Mesenchymal stem cell (in vitro differentiated cells and primary cell): Measurements from ENCODE around the gene CORO2B.
"Not testable (repeated sequence)": the region's sequence is repeated elsewhere in the genome, so short reads cannot be mapped to it uniquely, and the experiment has no call there.

ENCODE experiments used
- DNase-seq: peaks from one replicate; pipeline ENCODE4 v3.0.0-alpha.2; 2013
- H2AFZ ChIP-seq: one replicate; pipeline ENCODE4 v1.6.1; 2013; ENCODE audit warnings: low read depth, mild to moderate bottlenecking, control low read depth, inconsistent platforms, low read length, moderate library complexity
- H2AK5ac ChIP-seq: 2 replicates; pipeline ENCODE4 v1.6.1; 2013; ENCODE audit warnings: low read length, moderate library complexity, mild to moderate bottlenecking, inconsistent platforms; ENCODE audit not compliant: severe bottlenecking
- H2BK120ac ChIP-seq: one replicate; pipeline ENCODE4 v1.6.1; 2013; ENCODE audit warnings: low read depth, mild to moderate bottlenecking, inconsistent platforms, low read length, moderate library complexity
- H2BK12ac ChIP-seq, 2 experiments: one replicate each; pipeline ENCODE4 v1.6.1; 2013; ENCODE audit warnings: inconsistent platforms in 2 of 2, low read length in 2 of 2, mild to moderate bottlenecking in 2 of 2, moderate library complexity in 2 of 2, control low read depth in 1 of 2
- H2BK15ac ChIP-seq: one replicate; pipeline ENCODE4 v1.6.1; 2013; ENCODE audit warnings: mild to moderate bottlenecking, low read depth, inconsistent platforms; ENCODE audit not compliant: poor library complexity, severe bottlenecking
- H2BK5ac ChIP-seq: 2 replicates; pipeline ENCODE4 v1.6.1; 2013; ENCODE audit warnings: low read depth, mild to moderate bottlenecking, low read length, control low read depth, inconsistent platforms; ENCODE audit not compliant: poor library complexity, severe bottlenecking
- H3K14ac ChIP-seq, 2 experiments: one replicate each; pipeline ENCODE4 v1.6.1; 2013; ENCODE audit warnings: inconsistent platforms in 2 of 2, low read length in 2 of 2, control low read depth in 1 of 2, mild to moderate bottlenecking in 1 of 2, moderate library complexity in 1 of 2
- H3K18ac ChIP-seq, 2 experiments: one replicate each; pipeline ENCODE4 v1.6.1; 2013; ENCODE audit warnings: inconsistent platforms in 2 of 2, low read length in 2 of 2, control low read depth in 1 of 2, low read depth in 1 of 2, mild to moderate bottlenecking in 1 of 2
- H3K23ac ChIP-seq, 2 experiments: one replicate each; pipeline ENCODE4 v1.6.1; 2013; ENCODE audit warnings: inconsistent platforms in 2 of 2, low read length in 2 of 2, mild to moderate bottlenecking in 2 of 2, moderate library complexity in 2 of 2, control low read depth in 1 of 2
- H3K27ac ChIP-seq: 2 replicates; pipeline ENCODE4 v1.5.1; 2013; ENCODE audit warnings: mild to moderate bottlenecking, moderate library complexity, low read length, control low read depth, inconsistent platforms; ENCODE audit not compliant: poor library complexity, severe bottlenecking
- H3K27me3 ChIP-seq, 2 experiments: 2 replicates each; pipeline versions ENCODE4 v1.6.1 to v1.7.0; 2013; ENCODE audit warnings: low read length in 2 of 2, mild to moderate bottlenecking in 2 of 2, moderate library complexity in 2 of 2, control low read depth in 1 of 2, inconsistent platforms in 1 of 2; ENCODE audit not compliant: control insufficient read depth in 1 of 2, insufficient read depth in 1 of 2
- H3K36me3 ChIP-seq, 2 experiments: 2 replicates each; pipeline versions ENCODE4 v1.6.1 to v1.7.0; 2013; ENCODE audit warnings: low read length in 2 of 2, control low read depth in 1 of 2, inconsistent platforms in 1 of 2, low read depth in 1 of 2, mild to moderate bottlenecking in 1 of 2; ENCODE audit not compliant: insufficient read depth in 2 of 2, control insufficient read depth in 1 of 2
- H3K4ac ChIP-seq, 2 experiments: one replicate each; pipeline ENCODE4 v1.6.1; 2013; ENCODE audit warnings: inconsistent platforms in 2 of 2, low read length in 2 of 2, mild to moderate bottlenecking in 2 of 2, moderate library complexity in 2 of 2, control low read depth in 1 of 2, low read depth in 1 of 2
- H3K4me1 ChIP-seq: 2 replicates; pipeline ENCODE4 v1.6.1; 2013; ENCODE audit warnings: low read depth, low read length, control low read depth; ENCODE audit not compliant: control insufficient read depth, insufficient read depth
- H3K4me2 ChIP-seq: 2 replicates; pipeline ENCODE4 v1.6.1; 2013; ENCODE audit warnings: low read length, mild to moderate bottlenecking, inconsistent platforms; ENCODE audit not compliant: poor library complexity, severe bottlenecking
- H3K4me3 ChIP-seq, 2 experiments: 2 replicates each; pipeline versions ENCODE4 v1.5.1 to v1.7.0; 2013; ENCODE audit warnings: low read length in 2 of 2, mild to moderate bottlenecking in 2 of 2, control low read depth in 1 of 2, low read depth in 1 of 2; ENCODE audit not compliant: insufficient read depth in 1 of 2
- H3K79me1 ChIP-seq: replicated peaks from 2 replicates; pipeline ENCODE4 v1.6.1; 2013; ENCODE audit warnings: mild to moderate bottlenecking, control low read depth, low read length, inconsistent platforms; ENCODE audit not compliant: poor library complexity, severe bottlenecking
- H3K9ac ChIP-seq: 2 replicates; pipeline ENCODE4 v1.7.0; 2013; ENCODE audit warnings: mild to moderate bottlenecking, low read length, moderate library complexity
- H3K9me3 ChIP-seq: 2 replicates; pipeline ENCODE4 v1.7.0; 2013; ENCODE audit warnings: mild to moderate bottlenecking, low read length; ENCODE audit not compliant: control insufficient read depth
- H4K8ac ChIP-seq: one replicate; pipeline ENCODE4 v1.6.1; 2013; ENCODE audit warnings: inconsistent platforms, mild to moderate bottlenecking, low read length, moderate library complexity
- H4K91ac ChIP-seq: one replicate; pipeline ENCODE4 v1.6.1; 2013; ENCODE audit warnings: mild to moderate bottlenecking, low read length, inconsistent platforms
- WGBS: methylation state at CpG from one replicate; pipeline ENCODE4 v1.1.7; 2013; ENCODE audit warnings: mixed read lengths; 5-methylcytosine and 5-hydroxymethylcytosine counted together

CORO2B gene

DNA sequence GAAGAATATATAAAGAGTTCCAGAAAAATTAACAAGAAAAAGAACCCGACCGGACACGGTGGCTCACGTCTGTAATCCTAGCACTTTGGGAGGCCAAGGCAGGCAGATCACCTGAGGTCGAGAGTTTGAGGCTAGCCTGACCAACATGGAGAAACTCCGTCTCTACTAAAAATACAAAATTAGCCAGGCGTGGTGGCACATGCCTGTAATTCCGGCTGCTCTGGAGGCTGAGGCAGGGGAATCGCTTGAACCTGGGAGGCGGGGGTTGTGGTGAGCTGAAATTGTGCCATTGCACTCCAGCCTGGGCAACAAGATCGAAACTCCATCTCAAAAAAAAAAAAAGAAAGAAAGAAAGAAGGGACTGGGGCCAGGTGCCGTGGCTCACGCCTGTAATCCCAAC, 68.6 kb downstream of the CORO2B start:
- 97% methylated on average over 12 of the region's 13 CpGs for WGBS
- Histone ChIP-seq H3K79me1 (peaks cover 17% of the 10 kb centered on the region), H3K36me3 (peaks cover 13 to 42% of the 10 kb centered on the region in 2 experiments), H3K9ac (peak overlapping the region; percentile 15), H3K4me1 (peaks cover 23% of the 10 kb centered on the region)
- not testable (repeated sequence) for H3K18ac ChIP-seq, H2BK5ac ChIP-seq, H3K27me3 ChIP-seq, H2BK120ac ChIP-seq, H3K4me2 ChIP-seq, H2BK12ac ChIP-seq, H3K4ac ChIP-seq, DNase-seq, H4K8ac ChIP-seq, H3K9me3 ChIP-seq, H3K4me3 ChIP-seq, H3K23ac ChIP-seq, H3K27ac ChIP-seq, H2AK5ac ChIP-seq, H3K14ac ChIP-seq, H4K91ac ChIP-seq, H2AFZ ChIP-seq, H2BK15ac ChIP-seq

DNA sequence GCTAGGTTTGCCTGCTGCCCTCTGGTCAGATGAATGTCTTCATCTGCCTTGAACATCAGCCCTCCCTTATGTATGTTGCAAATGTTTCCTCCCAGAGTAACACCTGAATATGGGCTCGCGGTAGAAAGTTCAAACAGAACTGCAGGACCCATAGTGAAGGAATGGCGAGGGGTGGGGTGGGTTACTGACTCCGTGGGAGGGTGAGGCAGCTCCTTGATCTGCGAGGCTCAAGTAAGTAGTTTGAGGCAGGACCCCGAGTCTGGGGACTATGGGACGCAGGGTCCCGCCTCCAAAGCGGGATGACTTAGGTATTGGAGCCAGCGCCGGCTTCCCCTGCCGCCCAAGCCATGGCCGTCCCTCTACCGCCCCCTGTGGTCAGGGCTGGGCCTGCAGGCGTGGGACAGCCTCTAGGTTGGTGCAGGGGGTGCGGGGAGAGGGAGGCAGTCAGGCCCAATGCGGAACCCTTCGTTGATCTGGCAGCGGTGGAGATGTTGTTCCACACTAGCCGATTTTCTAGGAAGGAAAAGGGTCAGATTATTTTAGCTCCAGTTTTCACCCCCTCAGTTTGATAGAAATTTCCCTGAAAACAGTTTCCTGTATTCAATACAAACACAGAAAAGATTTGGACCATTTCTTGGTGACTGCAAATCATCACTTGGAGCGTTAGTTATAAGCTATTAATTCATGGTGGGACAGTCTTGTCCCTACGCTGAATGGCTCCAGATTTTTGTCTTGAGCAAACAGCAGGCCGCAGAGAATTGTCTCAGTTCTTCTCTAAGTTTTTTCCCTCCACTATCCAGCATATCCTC, 72.3 kb downstream of the CORO2B start:
- no peak overlapping the region for H4K8ac ChIP-seq
- no peak overlapping the region for H3K14ac ChIP-seq
- peaks cover 4% of the 10 kb centered on the region for H3K79me1 ChIP-seq
- peaks cover 20 to 58% of the 10 kb centered on the region in 2 experiments for H3K36me3 ChIP-seq
- WGBS, result 32% methylated on average over 22 of the region's 23 CpGs
- no peak overlapping the region for H3K18ac ChIP-seq
- H3K4me3 ChIP-seq, result no peak overlapping the region
- no peaks in the 10 kb centered on the region for H3K9me3 ChIP-seq
- peak; percentile 63 for DNase-seq
- no peak overlapping the region for H2AFZ ChIP-seq
- no peak overlapping the region for H2BK12ac ChIP-seq
- H3K4me2 ChIP-seq, result no peak overlapping the region
- no peak overlapping the region for H3K4ac ChIP-seq
- H2BK5ac ChIP-seq, result no peak overlapping the region
- H2AK5ac ChIP-seq, result peak overlapping the region; percentile 53
- no peak overlapping the region for H2BK15ac ChIP-seq
- peaks cover 11% of the 10 kb centered on the region for H3K4me1 ChIP-seq
- H3K27me3 ChIP-seq, result no peaks in the 10 kb centered on the region
- H3K9ac ChIP-seq, result no peak overlapping the region
- no peak overlapping the region for H3K23ac ChIP-seq
- H2BK120ac ChIP-seq, result no peak overlapping the region
- no peak overlapping the region for H3K27ac ChIP-seq
- H4K91ac ChIP-seq, result no peak overlapping the region

DNA sequence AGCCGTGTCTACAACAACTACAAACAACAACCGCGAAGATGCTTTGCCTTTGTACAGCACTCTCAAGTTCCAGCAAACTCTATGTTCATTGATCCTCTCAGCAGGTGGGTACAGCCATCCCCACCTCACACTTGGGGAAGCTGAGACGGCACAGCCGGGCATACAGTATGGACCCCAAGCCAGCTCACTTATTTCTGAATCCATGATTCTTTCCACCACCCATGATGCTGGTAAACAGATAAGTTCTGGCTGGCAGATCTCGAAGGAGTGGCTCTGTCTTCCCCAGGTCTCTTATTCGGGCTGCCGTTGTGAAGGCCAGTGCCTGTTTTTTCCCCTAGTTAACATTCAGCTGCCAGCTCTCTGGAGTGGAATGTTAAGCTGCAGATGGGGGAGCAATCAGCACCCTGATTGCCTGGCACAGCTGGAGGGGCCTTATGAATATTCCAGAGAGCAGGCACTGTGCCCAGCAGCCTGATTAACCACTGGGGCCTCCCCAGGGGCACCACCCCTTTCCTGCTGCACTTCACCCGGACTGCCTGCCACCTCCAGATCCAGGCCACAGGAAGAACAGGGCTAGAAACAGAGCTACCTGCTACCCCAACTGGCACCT, 73.2 kb downstream of the CORO2B start:
- Histone ChIP-seq H3K4me2 (no peak overlapping the region), H3K4me1 (peaks cover 7% of the 10 kb centered on the region), H2BK12ac (no peak overlapping the region), H3K23ac (no peak overlapping the region), H4K8ac (no peak overlapping the region), H3K9me3 (no peaks in the 10 kb centered on the region), H2AFZ (no peak overlapping the region), H2BK120ac (no peak overlapping the region), H3K36me3 (peaks cover 20 to 53% of the 10 kb centered on the region in 2 experiments), H4K91ac (no peak overlapping the region), H3K27ac (no peak overlapping the region), H3K18ac (no peak overlapping the region), H2AK5ac (no peak overlapping the region), H3K79me1 (peaks cover 4% of the 10 kb centered on the region), H3K14ac (no peak overlapping the region), H2BK15ac (no peak overlapping the region), H2BK5ac (no peak overlapping the region), H3K9ac (no peak overlapping the region), H3K4me3 (no peak overlapping the region), H3K4ac (no peak overlapping the region), H3K27me3 (no peaks in the 10 kb centered on the region)
- DNase-seq, result no peak
- WGBS, result 87% methylated on average over 9 of the region's 9 CpGs

DNA sequence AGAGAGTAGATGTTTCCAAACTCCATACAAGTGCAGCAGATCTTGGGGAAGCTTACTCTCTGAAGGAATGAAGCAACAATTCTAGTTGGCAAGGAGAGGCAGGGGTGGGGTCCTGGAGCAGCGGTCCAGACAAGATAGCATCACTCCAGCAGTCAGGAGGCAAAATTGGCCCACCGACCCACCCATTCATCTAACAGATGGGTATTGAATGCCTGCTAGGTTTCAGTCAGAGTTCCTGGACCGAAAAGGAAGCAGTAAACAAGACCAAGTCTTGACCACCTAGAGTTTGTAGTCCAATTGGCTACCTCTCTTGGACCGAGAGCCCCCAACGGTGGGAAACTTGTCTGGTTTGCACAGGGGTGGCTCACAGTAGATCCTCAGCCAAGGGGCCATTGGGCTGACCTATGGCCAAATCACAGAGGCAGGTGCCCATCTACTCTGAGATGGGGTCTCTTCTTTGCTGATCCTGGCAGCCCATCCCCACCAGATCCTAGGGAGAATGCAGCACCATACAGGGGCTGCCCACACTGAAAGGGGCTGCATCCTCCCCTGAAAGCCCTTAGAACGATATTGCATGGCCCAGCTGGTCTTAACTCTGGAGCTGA, 74.3 kb downstream of the CORO2B start:
- Histone ChIP-seq H2AFZ (no peak overlapping the region), H2BK15ac (no peak overlapping the region), H3K79me1 (peaks cover 4% of the 10 kb centered on the region), H3K36me3 (peaks cover 20 to 49% of the 10 kb centered on the region in 2 experiments), H2BK5ac (no peak overlapping the region), H3K23ac (no peak overlapping the region), H3K4me1 (peaks cover 9% of the 10 kb centered on the region), H3K9ac (no peak overlapping the region), H4K8ac (no peak overlapping the region), H3K14ac (no peak overlapping the region), H3K4me3 (no peak overlapping the region), H3K18ac (no peak overlapping the region), H2BK120ac (no peak overlapping the region), H3K27ac (no peak overlapping the region), H3K9me3 (no peaks in the 10 kb centered on the region), H4K91ac (no peak overlapping the region), H3K27me3 (no peaks in the 10 kb centered on the region), H3K4ac (no peak overlapping the region), H2AK5ac (no peak overlapping the region), H3K4me2 (no peak overlapping the region), H2BK12ac (no peak overlapping the region)
- DNase-seq, result no peak
- 93% methylated on average over 6 of the region's 6 CpGs for WGBS
